ENCODE data around the gene NUBP2.

Gene NUBP2

GRCh38 chr16:1815461-1815860 is 32.7 kb downstream of the NUBP2 start:
- DNase-seq = no peak

- no peak for DNase-seq
Observed at GRCh38 chr16:1816396-1817275, 33.9 kb downstream of the NUBP2 start.

- DNase-seq = no peak
Observed at GRCh38 chr16:1817276-1817589, 34.5 kb downstream of the NUBP2 start.

GRCh38 chr16:1817716-1818115 is 35.0 kb downstream of the NUBP2 start:
- no peak for DNase-seq

- no peak for DNase-seq
Observed at GRCh38 chr16:1818204-1818872, 35.6 kb downstream of the NUBP2 start.

GRCh38 chr16:1818873-1819525 is 36.2 kb downstream of the NUBP2 start:
- no peak for DNase-seq

DNA sequence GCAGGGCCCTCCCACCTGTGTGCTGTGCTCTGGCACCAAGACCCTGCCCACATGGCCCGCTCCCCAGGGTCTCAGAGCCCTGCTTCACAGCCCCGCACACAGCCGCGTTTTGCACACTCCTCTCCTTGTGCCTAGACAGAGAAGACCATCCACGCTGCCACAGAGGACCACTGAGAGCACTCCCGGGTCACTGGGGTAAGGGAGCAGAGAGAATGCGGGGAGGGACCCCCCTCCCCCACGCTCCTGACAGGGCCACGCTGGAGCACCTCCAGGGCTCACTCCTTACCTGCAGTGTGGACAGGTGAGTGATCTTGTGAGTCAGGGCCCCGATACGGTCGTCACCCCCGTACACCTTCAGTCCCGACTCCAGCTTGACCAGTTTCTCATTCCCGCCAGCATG is 36.9 kb downstream of the NUBP2 start:
- no peak for DNase-seq

DNA sequence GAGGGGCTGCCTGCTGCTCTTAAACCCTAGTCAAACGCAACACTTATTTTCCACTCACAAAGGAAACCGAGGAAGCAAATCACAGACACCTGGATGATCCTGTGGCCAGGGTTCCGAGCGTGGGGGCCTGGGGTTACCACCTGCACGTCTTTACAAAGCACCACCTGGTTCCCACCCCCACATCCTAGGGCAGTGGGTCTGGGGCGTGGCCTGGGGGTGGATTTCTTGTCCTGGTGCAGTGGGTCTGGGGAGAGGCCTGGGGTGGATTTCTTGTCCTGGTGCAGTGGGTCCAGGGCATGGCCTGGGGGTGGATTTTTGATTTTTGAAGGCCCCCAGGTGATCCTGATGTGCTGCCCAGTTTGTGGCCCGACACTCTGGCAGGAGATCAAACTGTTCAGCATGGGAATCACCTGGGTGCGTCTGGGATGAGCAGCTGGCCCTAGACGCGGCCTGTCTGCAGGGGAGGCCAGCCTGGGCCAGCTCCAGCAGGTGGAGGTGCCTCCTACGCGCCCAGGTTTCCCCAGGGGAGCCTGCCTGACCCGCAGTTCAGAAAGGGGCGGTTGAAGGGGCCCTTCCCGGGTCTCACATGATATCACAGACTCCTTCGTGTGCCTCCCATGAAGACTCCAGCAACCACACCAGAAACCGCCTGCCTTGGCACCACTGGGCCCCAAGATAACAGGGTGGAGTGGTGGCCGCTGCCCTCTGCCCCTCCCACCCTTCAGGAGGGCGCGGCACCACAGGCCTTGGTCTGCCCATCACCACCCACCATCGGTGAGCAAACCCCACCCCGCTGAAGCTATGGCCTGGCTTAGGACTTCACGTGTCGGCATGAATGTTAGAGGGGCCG is 37.6 kb downstream of the NUBP2 start:
- DNase-seq = no peak

DNA sequence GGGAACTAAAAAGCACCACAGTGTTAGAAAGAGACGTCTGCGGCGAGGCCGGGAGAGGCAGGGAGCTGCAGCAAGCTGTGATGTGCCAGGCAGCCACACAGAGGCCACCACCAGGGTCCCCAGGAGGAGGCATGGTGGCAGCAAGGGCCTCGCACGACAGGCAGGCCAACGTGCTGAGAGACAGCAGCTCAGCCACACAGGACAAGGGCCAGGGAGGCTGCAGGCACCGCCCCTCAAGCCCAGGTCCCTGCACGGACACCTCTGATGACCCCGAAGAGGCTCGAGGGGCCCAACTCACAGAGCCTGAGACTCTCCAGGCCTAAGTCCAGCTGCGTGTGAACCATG is 38.2 kb downstream of the NUBP2 start:
- DNase-seq = no peak

- no peak for DNase-seq
Observed at GRCh38 chr16:1821861-1822611, 39.3 kb downstream of the NUBP2 start.

GRCh38 chr16:1822801-1823200 is 40.0 kb downstream of the NUBP2 start:
- DNase-seq = no peak

GRCh38 chr16:1823821-1824220 is 41.1 kb downstream of the NUBP2 start:
- DNase-seq = no peak

- DNase-seq = no peak
Observed at GRCh38 chr16:1825381-1825863, 42.7 kb downstream of the NUBP2 start.

- no peak for DNase-seq
Observed at GRCh38 chr16:1825864-1826690, 43.3 kb downstream of the NUBP2 start.

DNA sequence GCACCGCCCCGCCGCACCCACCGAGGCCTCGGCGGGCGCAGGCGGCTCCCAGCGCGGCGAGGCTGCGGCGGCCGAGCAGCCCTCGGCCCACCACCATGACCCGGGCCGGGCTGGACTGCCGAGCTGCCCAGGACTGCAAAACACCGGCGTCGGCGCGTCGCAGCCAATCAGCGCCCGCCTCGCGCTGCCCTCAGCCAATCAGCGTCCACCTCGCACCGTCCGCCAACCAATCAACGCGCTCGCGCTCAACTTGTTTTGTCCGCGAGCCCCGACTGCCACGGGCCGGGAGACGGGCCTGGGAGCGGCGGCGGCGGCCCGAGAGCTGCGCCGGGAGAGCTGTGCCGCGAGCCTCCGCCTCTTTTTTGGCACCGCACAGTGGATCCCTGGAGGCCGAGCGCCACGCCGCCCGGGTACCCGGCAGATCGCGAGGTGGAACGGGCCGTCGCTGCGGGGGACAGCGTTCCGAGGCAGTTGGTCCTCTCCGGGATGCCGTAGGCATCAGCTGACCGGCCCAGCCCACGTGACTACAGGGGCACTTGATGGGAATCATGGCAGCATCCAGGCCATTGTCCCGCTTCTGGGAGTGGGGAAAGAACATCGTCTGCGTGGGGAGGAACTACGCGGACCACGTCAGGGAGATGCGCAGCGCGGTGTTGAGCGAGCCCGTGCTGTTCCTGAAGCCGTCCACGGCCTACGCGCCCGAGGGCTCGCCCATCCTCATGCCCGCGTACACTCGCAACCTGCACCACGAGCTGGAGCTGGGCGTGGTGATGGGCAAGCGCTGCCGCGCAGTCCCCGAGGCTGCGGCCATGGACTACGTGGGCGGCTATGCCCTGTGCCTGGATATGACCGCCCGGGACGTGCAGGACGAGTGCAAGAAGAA is 44.2 kb downstream of the NUBP2 start, which contains the start of the genes FAHD1 and HAGH:
FAHD1 (plus strand) TSS at position 516 of the 883 bp plus-strand sequence; CDS start at position 549, 33 bp downstream.
HAGH (minus strand) TSS at position 135 of the 883 bp plus-strand sequence; CDS start at position 97, 38 bp downstream.
- peak; percentile 63 for DNase-seq

- DNase-seq = no peak
Observed at GRCh38 chr16:1828645-1829410, 46.1 kb downstream of the NUBP2 start.

DNA sequence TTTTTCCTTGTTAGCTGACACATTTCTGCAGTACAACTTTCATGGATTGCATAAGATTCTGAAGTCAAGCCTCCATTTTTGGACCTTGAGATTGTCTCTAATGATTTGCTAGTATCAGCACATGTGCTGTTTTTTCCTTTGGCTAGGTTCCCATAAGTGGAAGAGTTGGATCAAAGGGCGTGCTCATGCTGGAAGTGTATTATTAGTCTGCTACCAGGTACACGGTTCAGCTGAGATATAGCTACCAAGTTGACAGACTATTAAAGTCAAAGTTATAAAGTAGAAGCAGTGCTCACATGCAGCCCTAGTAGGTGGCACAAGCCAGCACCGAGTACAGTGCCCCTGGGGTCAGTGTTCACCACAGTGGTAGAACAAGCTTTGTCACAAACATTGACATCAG is 47.5 kb downstream of the NUBP2 start:
- DNase-seq = no peak

- no peak for DNase-seq
Observed at GRCh38 chr16:1831186-1832075, 48.7 kb downstream of the NUBP2 start.

Data from NCI-H526 treated with DMSO at 0.1 percent for 48 hours (cell line).